ENCODE data around the gene CREB5.
"Not testable (repeated sequence)": the region's sequence is repeated elsewhere in the genome, so short reads cannot be mapped to it uniquely, and the experiment has no call there.

Gene CREB5

DNA sequence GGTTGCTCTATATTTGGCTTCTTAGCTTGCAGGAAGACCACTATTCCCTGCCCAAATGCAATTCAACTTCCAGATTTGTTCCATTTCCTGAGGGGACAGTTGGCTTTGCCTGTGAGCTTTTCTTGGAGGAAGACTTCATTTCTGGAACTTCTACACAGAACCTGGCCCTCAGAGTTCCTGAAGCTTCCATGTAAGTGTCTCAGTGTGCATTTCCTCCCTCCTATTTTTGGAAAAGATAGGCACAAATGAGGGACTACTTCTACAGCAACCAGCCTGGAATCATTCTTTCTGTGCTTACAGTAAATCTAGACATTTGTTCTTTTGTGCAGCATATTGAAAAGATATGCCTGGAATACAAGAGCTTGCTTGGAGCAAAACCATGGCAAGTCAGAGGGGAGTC, 164.3 kb downstream of the CREB5 start:
- no peak for DNase-seq (ENCODE audit: low read depth, low spot score)

- no peak for DNase-seq (ENCODE audit: low read depth, low spot score)
These were observed 167.3 kb downstream of the CREB5 start for GRCh38 chr7:28579571-28579970.

DNA sequence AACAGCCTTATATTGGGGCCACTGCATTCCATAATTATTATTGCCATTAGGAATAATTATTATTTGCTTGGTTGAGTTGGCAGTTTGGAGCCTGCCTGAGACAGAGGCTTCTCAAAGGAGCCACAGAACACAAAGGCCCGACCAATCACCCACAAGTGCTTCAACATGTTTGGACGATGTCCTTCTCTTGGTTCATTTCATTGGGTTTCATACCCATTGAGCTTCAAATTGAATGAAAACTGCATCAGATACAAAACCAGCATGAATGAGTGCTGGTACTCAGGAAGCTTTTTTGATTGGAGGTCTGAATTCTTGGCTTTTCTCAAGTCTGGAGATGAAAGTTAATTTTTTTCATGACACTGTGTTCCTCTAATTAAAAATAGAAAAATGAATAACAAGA, 168.3 kb downstream of the CREB5 start:
- no peak for DNase-seq (ENCODE audit: low read depth, low spot score)

DNA sequence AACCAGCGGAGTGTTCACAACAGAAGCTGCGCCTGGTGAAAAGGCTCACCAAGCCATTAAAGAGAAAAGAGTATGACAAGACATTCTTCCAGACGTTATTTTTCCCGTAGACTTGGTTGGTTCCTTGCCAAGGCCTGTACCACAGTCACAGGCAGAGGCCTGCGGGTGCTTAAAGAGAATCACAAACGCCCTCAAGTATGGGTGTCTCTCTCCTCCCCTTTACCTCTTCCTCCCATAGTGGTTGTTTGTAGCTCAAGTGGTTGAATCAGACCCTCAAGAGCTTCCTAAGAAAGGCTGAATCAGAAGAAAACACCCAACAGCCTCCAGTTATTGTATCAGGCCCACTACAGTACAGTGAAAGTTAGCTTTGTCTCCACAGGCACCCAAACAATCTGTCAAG, 169.0 kb downstream of the CREB5 start:
- no peak for DNase-seq (ENCODE audit: low read depth, low spot score)

- DNase-seq (ENCODE audit: low read depth, low spot score), result no peak
These were observed 169.9 kb downstream of the CREB5 start for GRCh38 chr7:28582226-28582625.

DNA sequence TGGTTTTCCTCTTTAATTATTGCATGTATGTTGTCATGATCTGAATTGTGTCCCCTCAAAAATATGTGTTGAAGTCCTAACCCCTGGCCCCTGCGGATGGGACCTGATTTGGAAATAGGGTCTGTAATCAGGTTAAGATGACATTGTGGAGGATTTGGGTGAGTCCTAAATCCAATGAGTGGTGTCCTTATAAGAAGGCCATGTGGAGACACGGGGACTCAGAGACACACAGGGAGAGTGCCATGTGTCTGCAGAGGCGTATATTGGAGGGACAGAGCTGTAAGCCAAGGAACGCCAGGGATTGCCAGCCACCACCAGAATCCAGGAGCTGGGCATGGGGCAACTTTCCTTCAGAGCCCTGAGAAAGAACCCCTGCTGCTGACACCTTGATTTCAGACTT, 171.9 kb downstream of the CREB5 start:
- DNase-seq (ENCODE audit: low read depth, low spot score), result no peak

DNA sequence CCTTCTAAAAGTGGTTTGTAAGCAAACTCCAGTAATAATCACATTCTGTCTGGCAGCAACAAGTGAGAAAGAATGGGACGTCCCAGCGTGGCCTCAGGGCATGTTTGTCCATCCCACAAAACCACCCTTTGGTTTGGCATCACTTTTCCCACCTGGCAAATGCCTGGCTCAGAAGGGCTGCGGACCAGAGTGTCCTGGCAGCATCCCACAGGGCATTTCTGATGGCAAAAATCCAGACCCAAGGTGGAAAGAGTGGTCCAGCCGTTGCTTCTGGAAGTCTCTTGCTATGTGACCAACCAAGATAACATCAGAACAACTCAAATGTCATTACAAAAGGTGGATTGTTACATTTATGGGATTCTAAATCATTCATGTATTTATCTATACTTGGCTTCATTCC, 174.4 kb downstream of the CREB5 start:
- no peak for DNase-seq (ENCODE audit: low read depth, low spot score)

- no peak for DNase-seq (ENCODE audit: low read depth, low spot score)
These were observed 174.9 kb downstream of the CREB5 start for GRCh38 chr7:28587211-28587610.

GRCh38 chr7:28588602-28589001, 176.3 kb downstream of the CREB5 start:
- no peak for DNase-seq (ENCODE audit: low read depth, low spot score)

- no peak for DNase-seq (ENCODE audit: low read depth, low spot score)
These were observed 178.8 kb downstream of the CREB5 start for GRCh38 chr7:28591041-28591674.

GRCh38 chr7:28591725-28592349, 179.5 kb downstream of the CREB5 start:
- DNase-seq (ENCODE audit: low read depth, low spot score), result no peak

GRCh38 chr7:28592861-28593260, 180.5 kb downstream of the CREB5 start:
- DNase-seq (ENCODE audit: low read depth, low spot score), result no peak

DNA sequence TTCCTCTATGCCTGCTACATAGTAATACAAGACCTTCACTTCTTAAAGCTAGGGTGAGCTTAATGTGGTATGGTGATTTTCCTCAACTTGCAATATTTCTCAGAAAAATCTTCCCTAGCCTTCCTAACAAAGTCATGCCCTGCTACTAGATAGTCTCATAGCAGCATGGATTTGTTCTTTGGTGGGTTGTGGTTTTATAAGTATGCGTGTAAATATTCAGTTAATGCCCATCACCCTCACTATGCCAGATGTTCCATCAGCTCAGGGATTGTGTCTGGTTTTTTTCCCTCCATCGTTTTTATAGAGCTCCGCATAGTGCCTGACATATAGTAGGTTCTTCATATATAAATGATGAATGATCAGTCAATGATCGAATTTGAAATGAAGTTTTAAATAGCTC, 182.8 kb downstream of the CREB5 start:
- no peak for DNase-seq (ENCODE audit: low read depth, low spot score)

DNA sequence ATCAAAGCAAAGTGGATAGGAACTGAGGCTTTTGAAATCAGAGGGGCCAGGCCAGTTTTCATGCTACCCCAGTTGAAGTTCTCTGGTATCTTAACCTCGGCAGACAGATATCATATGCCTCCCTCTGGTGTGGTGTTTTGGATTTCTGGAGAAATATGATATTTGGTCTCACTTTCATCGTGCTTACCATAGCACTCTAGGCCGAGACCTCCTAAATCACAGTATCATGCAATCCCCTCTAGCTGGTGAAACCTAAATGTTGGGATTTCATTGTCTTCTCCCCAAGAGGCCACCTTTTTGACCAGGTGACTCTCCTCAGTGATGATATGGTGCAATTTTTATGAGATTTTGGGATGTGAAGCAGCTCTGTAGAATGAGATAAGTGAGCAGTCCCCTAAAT, 183.5 kb downstream of the CREB5 start:
- DNase-seq (ENCODE audit: low read depth, low spot score), result no peak

- DNase-seq (ENCODE audit: low read depth, low spot score), result no peak
These were observed 184.1 kb downstream of the CREB5 start for GRCh38 chr7:28596245-28596935.

- DNase-seq (ENCODE audit: low read depth, low spot score), result no peak
These were observed 185.0 kb downstream of the CREB5 start for GRCh38 chr7:28597284-28597683.

DNA sequence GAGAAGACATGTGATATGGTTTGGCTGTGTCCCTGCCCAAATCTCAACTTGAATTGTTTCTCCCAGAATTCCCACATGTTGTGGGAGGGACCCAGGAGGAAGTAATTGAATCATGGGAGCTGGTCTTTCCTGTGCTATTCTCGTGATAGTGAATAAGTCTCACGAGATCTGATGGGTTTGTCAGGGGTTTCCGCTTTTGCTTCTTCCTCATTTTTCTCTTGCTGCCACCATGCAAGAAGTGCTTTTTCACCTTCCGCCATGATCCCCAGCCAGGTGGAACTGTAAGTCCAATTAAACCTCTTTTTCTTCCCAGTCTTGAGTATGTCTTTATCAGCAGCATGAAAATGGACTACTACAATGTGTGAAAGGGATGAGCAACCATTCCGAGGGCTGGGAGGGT, 185.7 kb downstream of the CREB5 start:
- not testable (repeated sequence) for DNase-seq (ENCODE audit: low read depth, low spot score)

DNA sequence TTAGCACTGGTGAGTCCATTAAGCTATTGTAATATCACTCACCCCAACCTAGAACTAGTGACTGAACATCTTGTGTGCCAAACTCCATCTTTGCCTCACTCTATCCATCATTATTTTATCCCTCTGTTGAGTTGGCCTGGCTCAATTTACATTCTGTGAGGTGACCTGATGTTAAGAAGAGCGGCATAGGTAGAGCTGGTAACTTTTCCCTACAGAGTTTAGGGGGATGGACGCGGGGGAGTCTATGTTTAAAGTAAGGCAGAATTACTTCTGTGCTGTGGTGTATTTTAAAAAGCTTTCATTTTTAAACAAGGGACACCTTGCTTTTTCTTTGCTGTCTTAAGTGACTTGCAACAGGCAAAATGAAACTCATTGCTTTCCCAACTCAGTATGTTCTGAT, 186.3 kb downstream of the CREB5 start:
- no peak for DNase-seq (ENCODE audit: low read depth, low spot score)

DNA sequence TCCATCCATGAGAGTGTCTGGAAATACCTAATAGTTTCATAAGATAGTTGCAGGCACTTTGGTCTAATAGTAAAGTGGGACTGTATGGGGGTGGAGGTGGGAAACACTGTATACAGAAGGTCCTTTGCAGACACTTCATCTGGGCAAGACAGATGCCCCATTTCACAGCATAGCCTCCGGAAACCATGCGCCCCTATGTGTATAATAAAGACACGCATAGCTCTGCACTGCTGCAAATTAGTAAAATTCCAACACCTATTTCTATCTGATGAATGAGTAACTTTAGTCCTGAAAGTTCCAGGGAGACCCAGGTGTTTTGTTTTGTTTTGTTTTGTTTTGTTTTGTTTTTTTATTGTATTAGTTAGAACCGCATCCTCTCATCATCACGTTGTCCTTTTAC, 187.1 kb downstream of the CREB5 start:
- DNase-seq (ENCODE audit: low read depth, low spot score), result no peak

DNA sequence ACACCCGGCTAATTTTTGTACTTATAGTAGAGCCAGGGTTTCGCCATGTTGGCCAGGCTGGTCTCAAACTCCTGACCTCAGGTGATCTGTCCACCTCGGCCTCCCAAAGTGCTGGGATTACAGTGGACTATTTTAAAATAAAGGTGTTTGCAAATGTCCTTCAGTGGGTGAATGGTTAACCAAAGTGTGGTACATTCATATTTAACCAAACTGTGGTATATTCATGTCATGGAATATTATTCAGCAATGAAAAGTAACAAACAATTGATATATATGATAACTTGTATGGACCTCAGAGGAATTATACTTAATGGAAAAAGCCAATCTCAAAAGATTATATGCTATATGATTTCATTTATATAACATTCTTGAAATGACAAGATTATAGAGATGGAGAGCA, 190.0 kb downstream of the CREB5 start:
- no peak for DNase-seq (ENCODE audit: low read depth, low spot score)

DNA sequence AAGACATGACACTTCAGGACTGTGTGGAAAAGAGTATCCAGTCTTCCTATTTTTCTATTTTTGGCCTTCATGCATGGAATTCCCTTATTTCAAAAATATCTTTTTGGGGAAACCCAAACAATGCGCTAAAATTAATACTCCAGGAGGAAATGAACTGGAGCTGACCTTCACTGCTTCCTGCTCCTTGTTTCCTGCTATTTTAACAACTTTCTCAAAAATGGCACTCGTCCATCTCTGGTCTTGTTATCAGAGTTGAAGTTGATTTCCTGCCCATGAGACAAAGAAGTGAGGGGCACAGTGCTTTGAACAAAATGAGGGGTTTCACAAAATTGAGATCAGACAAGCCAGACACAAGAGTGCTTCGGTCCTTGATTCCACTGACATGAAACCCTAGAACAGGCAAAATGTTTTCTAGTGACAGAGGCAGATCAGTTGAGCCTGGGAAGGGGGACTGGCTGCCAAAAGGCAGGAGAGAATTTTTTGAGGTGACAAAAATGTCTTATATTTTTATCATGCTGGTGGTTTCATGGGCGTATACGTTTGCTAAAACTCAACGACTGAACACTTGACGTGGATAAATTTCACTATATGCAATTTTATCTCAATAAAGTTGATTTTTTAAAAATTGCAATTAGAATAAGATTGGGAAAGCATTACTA, 193.2 kb downstream of the CREB5 start:
- DNase-seq (ENCODE audit: low read depth, low spot score), result no peak

- DNase-seq (ENCODE audit: low read depth, low spot score), result no peak
These were observed 194.1 kb downstream of the CREB5 start for GRCh38 chr7:28606421-28606820.

DNA sequence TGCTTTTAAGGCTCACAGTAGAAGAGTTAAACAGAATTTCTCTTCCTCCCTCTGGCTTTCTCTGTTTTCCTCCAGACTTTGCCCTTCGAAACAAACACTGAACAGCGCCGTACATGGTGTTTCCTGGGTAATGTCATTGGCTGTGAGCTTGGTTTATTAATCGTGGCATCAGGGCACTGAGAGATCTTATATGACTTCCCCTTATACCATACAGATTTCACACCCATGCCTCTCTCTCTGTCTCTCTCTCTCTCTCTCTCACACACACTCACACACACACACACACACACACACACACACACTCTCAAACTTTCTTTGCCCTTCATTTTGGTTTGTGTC, 195.5 kb downstream of the CREB5 start:
- DNase-seq (ENCODE audit: low read depth, low spot score), result no peak

Data from ELF-1 (cell line).